ENCODE data around the gene C3orf18.
A peak's percentile ranks its signal among the peaks of the same experiment; 100 is the strongest.

C3orf18 gene

GRCh38 chr3:50567386-50568167 lies at the start of gene C3orf18:
Gene C3orf18, minus strand, starts transcription at chr3:50567747. Its CDS starts 2,048 bp downstream, at chr3:50565699.
- peak; percentile 95 for DNase-seq

DNA sequence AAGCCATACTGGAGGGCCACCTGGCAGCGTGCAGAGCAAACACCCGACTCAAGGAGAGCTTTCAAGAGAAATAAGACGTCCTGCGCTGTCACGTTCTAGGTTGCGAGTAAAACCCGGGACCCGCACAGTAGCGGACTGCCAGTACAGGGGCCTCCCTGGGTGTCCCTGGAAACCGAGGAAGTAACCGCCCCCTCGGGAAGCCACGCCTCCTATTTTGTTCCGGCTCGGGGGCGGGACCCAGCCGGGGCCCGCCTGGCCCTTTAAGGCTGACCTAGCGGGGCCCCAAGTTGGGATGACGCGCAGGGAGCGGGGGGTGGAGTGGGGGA lies 49.2 kb upstream of the C3orf18 start:
- peak; percentile 95 for DNase-seq

GRCh38 chr3:50616003-50616769 lies 48.6 kb upstream of the C3orf18 start:
- DNase-seq: peak; percentile 88

DNA sequence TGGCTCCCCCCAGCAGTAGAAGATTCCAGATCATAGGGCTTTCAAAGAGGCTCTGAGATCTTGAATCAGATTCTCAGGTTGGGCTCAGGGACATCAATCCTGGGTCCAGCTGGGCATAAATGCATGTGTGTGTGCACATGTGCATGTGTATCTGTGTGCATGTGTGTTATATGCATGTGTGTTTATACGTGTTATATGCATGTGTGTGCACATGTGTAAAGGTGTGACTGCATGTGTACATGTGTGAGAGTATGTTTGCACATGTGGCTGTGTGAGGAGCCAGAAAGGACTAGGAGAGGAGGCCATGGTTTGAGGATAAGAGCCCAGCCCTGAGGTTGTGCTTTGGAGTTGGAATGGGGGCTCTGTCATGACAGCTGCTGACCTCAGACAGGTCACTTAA lies 47.6 kb upstream of the C3orf18 start:
- no peak for DNase-seq

- no peak for DNase-seq
Observed at GRCh38 chr3:50612970-50613846, 45.7 kb upstream of the C3orf18 start.

GRCh38 chr3:50612234-50612882 lies 44.8 kb upstream of the C3orf18 start:
- no peak for DNase-seq

GRCh38 chr3:50611464-50612233 lies 44.1 kb upstream of the C3orf18 start, which contains the start of gene CISH:
Gene CISH, minus strand, starts transcription at chr3:50611774. Its CDS starts 124 bp downstream, at chr3:50611650.
- DNase-seq: peak; percentile 99

- DNase-seq: no peak
Observed at GRCh38 chr3:50610992-50611463, 43.5 kb upstream of the C3orf18 start.

GRCh38 chr3:50610181-50610971 lies 42.8 kb upstream of the C3orf18 start:
- no peak for DNase-seq

GRCh38 chr3:50609763-50610085 lies 42.2 kb upstream of the C3orf18 start:
- no peak for DNase-seq

GRCh38 chr3:50609071-50609762 lies 41.7 kb upstream of the C3orf18 start:
- no peak for DNase-seq

GRCh38 chr3:50608278-50608677 lies 40.7 kb upstream of the C3orf18 start:
- DNase-seq: no peak

DNA sequence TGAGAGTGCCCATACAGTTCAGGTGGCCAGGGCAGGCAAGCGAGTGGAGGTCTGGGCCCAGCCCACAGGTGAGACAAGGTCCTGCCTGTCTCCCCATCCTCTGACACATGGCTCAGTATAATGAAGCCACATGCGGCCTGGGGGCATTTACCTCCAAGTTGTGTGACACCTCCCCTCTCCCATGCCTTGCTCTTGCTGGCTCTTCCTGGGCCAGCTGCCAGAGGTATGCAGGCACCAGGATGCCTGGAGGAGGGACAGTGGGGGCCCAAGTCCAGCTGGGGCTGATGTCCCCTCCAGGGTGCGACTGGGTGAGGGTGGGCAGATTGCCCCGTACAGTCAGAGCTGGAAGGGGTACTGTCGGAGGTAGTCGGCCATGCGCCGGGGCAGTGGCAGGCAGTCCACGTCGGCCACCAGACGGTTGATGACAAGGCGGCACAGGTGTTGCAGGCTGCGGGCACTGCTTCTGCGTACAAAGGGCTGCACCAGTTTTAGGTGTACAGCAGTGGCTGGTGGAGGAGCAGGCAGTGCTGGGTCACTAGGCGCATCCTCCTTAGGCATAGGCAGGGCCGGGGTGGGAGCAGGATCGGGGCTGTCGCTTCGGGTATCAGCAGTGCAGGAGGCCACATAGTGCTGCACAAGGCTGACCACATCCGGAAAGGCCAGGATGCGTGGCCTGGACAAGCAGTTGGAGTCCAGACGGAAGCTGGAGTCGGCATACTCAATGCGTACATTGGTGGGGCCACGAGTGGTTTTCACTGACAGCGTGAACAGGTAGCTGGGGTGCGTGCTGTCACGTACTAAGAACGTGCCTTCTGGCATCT lies 39.9 kb upstream of the C3orf18 start:
- DNase-seq: no peak

DNA sequence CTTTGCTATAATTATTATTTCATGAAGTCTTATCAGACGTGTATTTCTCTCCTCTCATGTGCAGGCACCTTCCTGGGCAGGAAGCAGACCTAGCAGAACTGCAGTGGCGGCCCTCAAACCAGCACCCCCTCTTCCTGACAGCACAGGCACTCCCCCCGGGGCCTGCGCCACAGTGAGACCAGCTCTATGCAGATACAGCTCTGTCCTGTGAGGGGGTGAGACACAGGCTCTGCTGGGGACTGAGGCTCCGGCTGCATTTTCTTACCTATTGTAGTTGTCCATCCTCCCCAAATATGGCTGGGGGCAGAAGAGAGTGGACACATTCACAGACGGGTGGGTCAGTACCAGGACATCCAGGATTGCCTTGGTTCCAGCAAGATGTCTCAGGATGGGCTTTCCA lies 39.0 kb upstream of the C3orf18 start:
- DNase-seq: no peak

- no peak for DNase-seq
Observed at GRCh38 chr3:50605901-50606326, 38.4 kb upstream of the C3orf18 start.

DNA sequence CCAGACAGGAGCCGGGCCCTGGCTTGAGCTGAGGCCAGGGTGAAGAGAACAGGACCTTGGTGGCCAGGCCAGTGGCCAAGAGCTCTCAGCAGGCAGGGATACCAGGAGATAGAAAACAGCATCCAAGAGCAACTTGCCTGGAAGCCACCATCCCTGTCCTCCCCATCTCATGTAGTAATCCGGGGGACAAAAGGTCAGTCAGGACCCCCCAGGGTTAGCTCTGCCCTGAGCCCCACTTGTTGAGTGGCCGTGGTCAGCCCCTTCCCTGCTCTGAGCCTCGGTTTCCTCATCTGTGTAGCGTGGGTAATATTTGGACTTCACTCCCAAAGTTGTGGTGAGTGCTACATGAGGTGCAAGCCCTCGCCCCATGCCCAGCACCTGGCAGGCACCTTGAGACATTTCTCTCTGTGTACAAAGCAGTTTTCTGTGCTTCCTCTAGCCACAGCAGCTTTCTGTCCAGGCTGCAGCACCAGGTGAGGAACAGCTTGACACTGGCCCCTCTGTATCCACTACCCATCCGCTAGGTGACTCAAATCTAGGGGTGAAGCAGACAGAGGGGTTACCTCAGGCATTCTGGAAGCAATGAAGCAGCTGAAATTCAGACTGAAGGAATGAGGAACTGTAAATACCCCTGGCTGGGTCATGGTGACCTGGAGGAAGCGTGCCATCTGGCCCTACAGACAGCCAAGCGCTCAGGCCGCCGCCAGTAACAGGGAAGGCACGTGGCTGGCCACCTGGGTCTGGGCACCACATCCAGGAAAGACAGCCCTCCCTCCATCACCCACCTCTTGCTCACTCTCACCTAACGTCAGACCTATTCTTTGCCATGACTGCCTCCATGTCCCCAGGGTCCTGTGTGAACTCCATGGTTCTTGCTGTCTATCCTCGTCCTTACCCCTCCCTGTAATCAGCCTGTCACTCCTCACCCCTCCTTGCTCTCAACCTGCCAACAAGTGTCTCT lies 37.4 kb upstream of the C3orf18 start:
- no peak for DNase-seq

DNA sequence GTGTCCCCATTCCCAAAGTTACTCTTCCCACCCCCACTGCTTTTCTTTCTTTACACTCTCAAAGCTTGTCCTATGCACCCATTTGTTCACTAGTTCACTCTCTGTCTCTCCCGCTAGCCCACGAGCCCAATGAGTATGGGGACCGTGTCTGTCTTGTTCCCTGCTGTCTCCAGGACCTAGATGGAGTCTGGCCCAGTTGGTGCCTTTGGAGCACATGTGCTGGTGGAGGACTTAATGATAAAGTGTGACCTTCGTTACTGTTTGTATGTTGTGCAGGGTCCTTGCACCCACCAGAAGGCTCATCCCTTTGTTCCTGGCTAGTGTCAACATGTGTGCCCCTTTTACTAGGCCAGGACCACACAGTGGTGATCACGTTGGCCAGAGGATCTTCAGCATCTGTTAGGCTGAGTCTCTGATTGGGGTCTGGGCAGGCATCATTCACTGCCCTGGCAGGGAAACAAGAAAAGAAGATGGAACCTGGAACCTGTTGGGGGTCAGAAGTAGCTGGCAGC lies 36.6 kb upstream of the C3orf18 start:
- no peak for DNase-seq
